Measurements from ENCODE around the gene TUFT1.

GRCh38 chr1:151524736-151525135 lies 15.4 kb upstream of the TUFT1 start:
- TF ChIP-seq CTCF (IDR thresholded peaks at IDR 0.05) = no peak
- TF ChIP-seq POLR2A (IDR thresholded peaks at IDR 0.05) = no peak
